Thyroid gland (tissue), 4 donors: ENCODE results near the gene AFM. TPM values are rescaled to one million over a fixed set of nuclear protein-coding genes. Genes with fewer than 3 reads are reported as not detected.

ENCODE experiments used
- DNase-seq, 2 donors: peaks; one replicate each; pipeline ENCODE4 v3.0.0-alpha.2; 2019
- H3K27ac ChIP-seq, 3 donors: fragments of 200-600 bp; sonication (generic); 1 replicate in 2 of 3; 2 replicates in 1 of 3; pipeline ENCODE4 v1.5.1; 2016 to 2019; ENCODE audit warnings: mild to moderate bottlenecking in 1 of 3, moderate library complexity in 1 of 3
- H3K27me3 ChIP-seq: fragments of 200-600 bp; sonication (generic); one replicate; pipeline ENCODE4 v1.5.1; 2019
- H3K36me3 ChIP-seq, 2 donors: fragments of 200-600 bp; sonication (generic); one replicate each; pipeline ENCODE4 v1.5.1; 2016 to 2019
- H3K4me1 ChIP-seq, 2 donors: fragments of 200-600 bp; sonication (generic); one replicate each; pipeline ENCODE4 v1.5.1; 2017 to 2019
- H3K4me3 ChIP-seq, 3 donors: fragments of 200-600 bp; sonication (generic); replicated peaks in 1 of 3; 1 replicate in 2 of 3; 2 replicates in 1 of 3; pipeline ENCODE4 v1.5.1; 2016; ENCODE audit warnings: mild to moderate bottlenecking in 1 of 3
- H3K9me3 ChIP-seq: fragments of 200-600 bp; sonication (generic); one replicate; pipeline ENCODE4 v1.5.1; 2017
- POLR2A ChIP-seq, 2 donors: fragments of 450-650 bp; IDR thresholded peaks; one replicate each; pipeline ENCODE4 v1.6.1; 2017; ENCODE audit warnings: antibody characterized with exemption in 2 of 2, mild to moderate bottlenecking in 2 of 2, moderate library complexity in 1 of 2
- WGBS, 2 donors: methylation state at CpG; one replicate each; pipeline ENCODE4 v1.1.5; 2017; 5-methylcytosine and 5-hydroxymethylcytosine counted together
- intact Hi-C: fragments of 100-400 bp; cut with DNase I; formaldehyde crosslinking; loops from one replicate; pipeline ENCODE4 v1.15.1; 2023
- total RNA-seq, 4 donors: library from RNA; depleted of rRNA; stranded (reverse); fragments of >200 nt; gene quantifications; one replicate each; pipeline ENCODE4 v1.2.3, GENCODE V29; 2016
- TF ChIP-seq, protein P1 (sequence below), 6 experiments: fragments of 200-600 bp in 3 of 6; fragments of 450-650 bp in 3 of 6; sonication (generic) in 3 of 6; IDR thresholded peaks; one replicate each; pipeline ENCODE4 v1.5.1; 2016 to 2019; ENCODE audit warnings: antibody characterized with exemption in 6 of 6, mild to moderate bottlenecking in 2 of 6, inconsistent platforms in 1 of 6, moderate library complexity in 1 of 6

The AFM gene
- total RNA-seq, 4 donors from 2014 or later = not detected

DNA sequence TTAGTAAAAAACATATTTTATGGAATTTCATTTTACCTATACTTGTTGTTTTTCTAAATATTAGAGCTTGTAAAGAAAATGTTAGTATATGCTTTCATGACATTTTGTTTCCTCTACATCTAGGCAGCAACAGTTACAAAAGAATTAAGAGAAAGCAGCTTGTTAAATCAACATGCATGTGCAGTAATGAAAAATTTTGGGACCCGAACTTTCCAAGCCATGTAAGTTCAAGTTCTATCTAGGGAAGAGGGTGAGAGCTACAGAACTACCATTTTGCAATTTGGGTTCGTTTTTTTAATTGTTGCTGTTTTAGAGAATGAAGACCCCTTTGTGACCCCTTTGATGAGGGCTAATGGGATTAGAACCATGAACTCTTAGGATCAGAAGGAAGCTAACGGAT lies 38.3 kb upstream of the AFM start:
- no peak for DNase-seq
- intact Hi-C loops = no loop called here
- TF ChIP-seq, protein P1, sequence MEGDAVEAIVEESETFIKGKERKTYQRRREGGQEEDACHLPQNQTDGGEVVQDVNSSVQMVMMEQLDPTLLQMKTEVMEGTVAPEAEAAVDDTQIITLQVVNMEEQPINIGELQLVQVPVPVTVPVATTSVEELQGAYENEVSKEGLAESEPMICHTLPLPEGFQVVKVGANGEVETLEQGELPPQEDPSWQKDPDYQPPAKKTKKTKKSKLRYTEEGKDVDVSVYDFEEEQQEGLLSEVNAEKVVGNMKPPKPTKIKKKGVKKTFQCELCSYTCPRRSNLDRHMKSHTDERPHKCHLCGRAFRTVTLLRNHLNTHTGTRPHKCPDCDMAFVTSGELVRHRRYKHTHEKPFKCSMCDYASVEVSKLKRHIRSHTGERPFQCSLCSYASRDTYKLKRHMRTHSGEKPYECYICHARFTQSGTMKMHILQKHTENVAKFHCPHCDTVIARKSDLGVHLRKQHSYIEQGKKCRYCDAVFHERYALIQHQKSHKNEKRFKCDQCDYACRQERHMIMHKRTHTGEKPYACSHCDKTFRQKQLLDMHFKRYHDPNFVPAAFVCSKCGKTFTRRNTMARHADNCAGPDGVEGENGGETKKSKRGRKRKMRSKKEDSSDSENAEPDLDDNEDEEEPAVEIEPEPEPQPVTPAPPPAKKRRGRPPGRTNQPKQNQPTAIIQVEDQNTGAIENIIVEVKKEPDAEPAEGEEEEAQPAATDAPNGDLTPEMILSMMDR (IDR thresholded peaks at IDR 0.05) = no peak
- no peak for TF ChIP-seq POLR2A (IDR thresholded peaks at IDR 0.05)
- no peaks in the 10 kb centered on the region for H3K9me3 ChIP-seq
- H3K4me3 ChIP-seq = no peak overlapping the region
- H3K27me3 ChIP-seq = no peaks in the 10 kb centered on the region
- no peaks in the 10 kb centered on the region for H3K36me3 ChIP-seq
- 69 to 71% methylated on average over 3 of the region's 3 CpGs for WGBS, 2 donors
- no peaks in the 10 kb centered on the region for H3K4me1 ChIP-seq
- no peak overlapping the region for H3K27ac ChIP-seq

DNA sequence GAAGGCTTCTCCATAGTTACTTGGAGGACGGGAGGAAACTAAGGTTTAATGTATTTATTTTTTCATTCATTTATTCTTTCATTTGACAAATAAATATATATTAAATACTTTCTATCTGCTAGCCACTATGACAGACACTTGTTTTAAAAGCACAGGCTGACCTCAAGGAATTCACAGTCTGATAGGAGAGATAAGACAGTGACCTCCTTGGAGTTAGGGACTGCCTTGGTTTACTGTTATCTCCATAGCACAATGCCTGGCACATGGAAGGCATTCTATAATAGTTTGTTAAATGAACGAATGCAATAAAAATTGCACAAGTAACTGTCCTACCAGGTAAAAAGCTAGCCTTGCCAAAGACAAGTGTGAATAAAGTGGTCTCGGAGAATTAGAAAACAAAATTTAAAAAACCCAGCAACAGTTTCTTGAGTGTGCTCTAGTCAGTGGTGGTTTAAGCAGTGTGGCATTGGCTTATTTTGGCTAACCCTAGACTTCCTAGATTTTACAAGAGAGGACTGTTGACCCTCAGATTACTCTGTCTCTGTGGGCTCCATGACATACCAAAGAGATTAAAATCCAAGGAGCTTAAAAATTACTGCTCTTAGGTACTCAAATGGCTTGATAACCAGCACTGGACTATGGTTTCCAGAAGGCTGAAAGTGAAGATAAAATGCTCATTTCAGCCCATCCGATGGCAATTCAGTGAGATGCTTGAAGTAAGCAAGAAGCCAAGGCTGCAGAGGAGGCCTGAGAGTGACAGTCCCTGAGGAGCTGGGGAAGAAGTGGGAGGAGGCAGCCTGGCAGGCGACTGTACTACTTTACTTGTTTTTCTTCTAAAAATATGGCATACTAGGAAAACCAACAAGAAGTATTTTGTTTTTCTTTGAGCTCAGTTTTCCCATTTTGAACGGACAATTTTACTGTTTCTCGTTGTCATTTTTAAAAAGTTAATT lies 35.9 kb upstream of the AFM start:
- H3K4me3 ChIP-seq = no peak overlapping the region
- WGBS, 2 donors = 80 to 81% methylated on average over 7 of the region's 7 CpGs
- intact Hi-C loops = no loop called here

DNA sequence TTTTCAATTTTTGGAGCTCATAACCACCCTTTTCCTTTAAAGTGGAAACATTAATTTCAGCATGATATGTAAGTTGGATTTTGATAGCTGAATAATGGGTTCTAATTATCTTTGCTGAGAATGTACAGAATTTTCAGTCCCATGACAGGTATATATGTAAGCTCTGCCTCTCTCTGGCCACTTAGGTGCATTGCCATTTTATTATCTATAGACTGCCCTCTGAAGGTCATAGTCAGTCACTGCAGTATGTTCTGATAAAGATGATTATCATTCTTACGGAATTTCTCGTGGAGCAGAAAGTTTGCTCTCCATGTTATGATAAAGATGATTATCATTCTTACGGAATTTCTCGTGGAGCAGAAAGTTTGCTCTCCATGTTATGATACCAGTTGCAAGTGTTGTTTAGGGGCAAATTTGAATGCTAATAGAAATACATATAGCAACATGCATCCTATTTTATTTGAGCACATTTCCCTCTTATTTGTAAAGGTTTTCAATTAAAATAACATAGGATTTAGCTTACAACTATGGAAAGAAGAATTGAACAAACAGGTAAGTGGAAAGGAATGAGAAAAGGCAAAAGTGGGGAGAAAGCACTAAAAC lies 35.1 kb upstream of the AFM start:
- Histone ChIP-seq H3K36me3 (no peaks in the 10 kb centered on the region), H3K4me3 (no peak overlapping the region), H3K27me3 (no peaks in the 10 kb centered on the region), H3K27ac (no peak overlapping the region), H3K9me3 (no peaks in the 10 kb centered on the region), H3K4me1 (no peaks in the 10 kb centered on the region)
- no peak for TF ChIP-seq POLR2A (IDR thresholded peaks at IDR 0.05)
- TF ChIP-seq, protein P1 (IDR thresholded peaks at IDR 0.05) = peak in 5 of 6 experiments; percentile 22 to 64 (median 58)
- 15 to 21% methylated on average over 4 of the region's 4 CpGs for WGBS, 2 donors
- intact Hi-C loops = no loop called here
- DNase-seq = no peak

More for the DNA sequence above, 35.9 kb upstream of the AFM start:
- no peak overlapping the region for H3K27ac ChIP-seq
- no peaks in the 10 kb centered on the region for H3K27me3 ChIP-seq
- TF ChIP-seq, protein P1 (IDR thresholded peaks at IDR 0.05) = no peak
- no peak for TF ChIP-seq POLR2A (IDR thresholded peaks at IDR 0.05)
- H3K4me1 ChIP-seq = no peaks in the 10 kb centered on the region
- no peaks in the 10 kb centered on the region for H3K9me3 ChIP-seq
- DNase-seq = no peak
- no peaks in the 10 kb centered on the region for H3K36me3 ChIP-seq

DNA sequence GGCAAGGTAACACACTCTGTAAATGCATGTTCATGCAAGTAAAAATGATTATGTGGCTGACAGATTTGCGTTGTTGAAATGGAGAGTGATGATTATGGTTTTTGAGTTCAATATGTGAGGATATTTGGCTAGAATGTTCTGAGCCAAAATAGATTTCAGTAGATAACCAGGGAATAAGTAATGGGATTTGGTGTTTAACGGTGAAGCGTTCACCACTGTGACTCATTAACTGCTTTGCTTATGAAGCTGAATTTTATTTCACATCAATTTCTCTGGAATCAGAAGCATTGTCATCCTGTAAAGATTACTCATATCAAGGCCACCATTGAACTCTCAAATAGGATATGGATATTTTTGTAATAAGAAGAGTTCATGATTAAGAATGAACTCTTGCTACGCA lies 33.9 kb upstream of the AFM start:
- no peak for DNase-seq
- Histone ChIP-seq H3K27me3 (no peaks in the 10 kb centered on the region), H3K36me3 (no peaks in the 10 kb centered on the region), H3K9me3 (no peaks in the 10 kb centered on the region), H3K4me3 (no peak overlapping the region), H3K4me1 (no peaks in the 10 kb centered on the region), H3K27ac (no peak overlapping the region)
- no peak for TF ChIP-seq POLR2A (IDR thresholded peaks at IDR 0.05)
- TF ChIP-seq, protein P1 (IDR thresholded peaks at IDR 0.05) = no peak
- intact Hi-C loops = no loop called here
- 90 to 91% methylated on average over 4 of the region's 4 CpGs for WGBS, 2 donors
